T-helper 1 cell treated with Interleukin-12 subunit alpha and Interleukin-12 subunit beta and Interleukin-4 antibody, amounts not matched to agents 30 ng/mL and 1 ng/mL, for 36 hours (primary cell): Measurements from ENCODE around the gene HUWE1. TPM values are rescaled to one million over a fixed set of nuclear protein-coding genes. Genes with fewer than 3 reads are reported as not detected.
"Not testable (repeated sequence)": the region's sequence is repeated elsewhere in the genome, so short reads cannot be mapped to it uniquely, and the experiment has no call there.

Source experiments
- intact Hi-C: fragments of 100-400 bp; cut with micrococcal nuclease; formaldehyde crosslinking; loops from one replicate; pipeline ENCODE4 v1.15.1; 2024
- total RNA-seq: library from RNA; stranded (reverse); gene quantifications from 2 replicates; pipeline ENCODE4 v1.2.3, GENCODE V29; 2022

HUWE1 gene, protein sequence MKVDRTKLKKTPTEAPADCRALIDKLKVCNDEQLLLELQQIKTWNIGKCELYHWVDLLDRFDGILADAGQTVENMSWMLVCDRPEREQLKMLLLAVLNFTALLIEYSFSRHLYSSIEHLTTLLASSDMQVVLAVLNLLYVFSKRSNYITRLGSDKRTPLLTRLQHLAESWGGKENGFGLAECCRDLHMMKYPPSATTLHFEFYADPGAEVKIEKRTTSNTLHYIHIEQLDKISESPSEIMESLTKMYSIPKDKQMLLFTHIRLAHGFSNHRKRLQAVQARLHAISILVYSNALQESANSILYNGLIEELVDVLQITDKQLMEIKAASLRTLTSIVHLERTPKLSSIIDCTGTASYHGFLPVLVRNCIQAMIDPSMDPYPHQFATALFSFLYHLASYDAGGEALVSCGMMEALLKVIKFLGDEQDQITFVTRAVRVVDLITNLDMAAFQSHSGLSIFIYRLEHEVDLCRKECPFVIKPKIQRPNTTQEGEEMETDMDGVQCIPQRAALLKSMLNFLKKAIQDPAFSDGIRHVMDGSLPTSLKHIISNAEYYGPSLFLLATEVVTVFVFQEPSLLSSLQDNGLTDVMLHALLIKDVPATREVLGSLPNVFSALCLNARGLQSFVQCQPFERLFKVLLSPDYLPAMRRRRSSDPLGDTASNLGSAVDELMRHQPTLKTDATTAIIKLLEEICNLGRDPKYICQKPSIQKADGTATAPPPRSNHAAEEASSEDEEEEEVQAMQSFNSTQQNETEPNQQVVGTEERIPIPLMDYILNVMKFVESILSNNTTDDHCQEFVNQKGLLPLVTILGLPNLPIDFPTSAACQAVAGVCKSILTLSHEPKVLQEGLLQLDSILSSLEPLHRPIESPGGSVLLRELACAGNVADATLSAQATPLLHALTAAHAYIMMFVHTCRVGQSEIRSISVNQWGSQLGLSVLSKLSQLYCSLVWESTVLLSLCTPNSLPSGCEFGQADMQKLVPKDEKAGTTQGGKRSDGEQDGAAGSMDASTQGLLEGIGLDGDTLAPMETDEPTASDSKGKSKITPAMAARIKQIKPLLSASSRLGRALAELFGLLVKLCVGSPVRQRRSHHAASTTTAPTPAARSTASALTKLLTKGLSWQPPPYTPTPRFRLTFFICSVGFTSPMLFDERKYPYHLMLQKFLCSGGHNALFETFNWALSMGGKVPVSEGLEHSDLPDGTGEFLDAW (N-terminal part only)
- 295 and 301 TPM in 2 replicates for total RNA-seq

DNA sequence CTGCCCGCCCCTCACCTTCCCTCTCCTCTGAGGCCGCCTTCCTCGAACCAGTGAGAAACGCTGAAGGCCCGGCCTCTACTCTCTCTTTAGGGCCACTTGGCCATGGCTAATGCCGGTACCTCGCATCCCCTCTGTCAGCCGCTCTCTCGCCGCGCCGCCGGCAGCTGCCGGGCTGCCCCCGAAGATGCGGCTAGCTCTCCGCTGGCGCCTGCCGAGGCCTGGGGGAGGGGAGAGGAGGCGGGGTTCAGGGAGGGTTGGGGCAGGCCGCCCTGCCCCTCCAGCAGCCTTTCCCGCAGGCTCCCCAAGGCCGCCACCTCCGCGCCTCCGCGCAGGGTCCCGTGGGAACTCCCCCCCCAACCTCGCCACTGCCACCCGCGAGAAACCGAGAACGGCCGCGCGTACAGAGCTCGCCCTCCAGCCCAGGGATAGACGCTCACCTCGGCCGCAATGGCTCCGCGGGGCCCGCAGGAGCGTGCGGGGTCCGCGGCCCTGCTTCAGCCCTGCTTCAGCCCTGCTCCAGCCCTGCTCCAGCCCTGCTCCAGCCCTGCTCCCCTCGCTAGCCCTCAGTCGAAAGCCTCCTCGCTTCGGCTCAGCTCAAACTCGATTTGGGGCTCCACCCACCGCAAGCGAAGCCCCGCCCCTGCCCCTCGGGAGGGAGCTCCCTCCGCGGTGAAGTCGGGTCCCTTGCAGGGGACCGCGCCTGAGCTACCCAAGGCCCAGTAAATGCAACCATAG, at the start of gene HUWE1:
TSS of gene HUWE1 (minus strand) at position 569 of the 735 bp plus-strand sequence. CDS start 32,612 bp downstream, outside the sequence.
- intact Hi-C loops = loop anchor here (2.0 to 10.0 kb wide), 5 partner anchors 248 to 1474 kb away; partner anchors contain the start of genes APEX2, KDM5C and TSPYL2

DNA sequence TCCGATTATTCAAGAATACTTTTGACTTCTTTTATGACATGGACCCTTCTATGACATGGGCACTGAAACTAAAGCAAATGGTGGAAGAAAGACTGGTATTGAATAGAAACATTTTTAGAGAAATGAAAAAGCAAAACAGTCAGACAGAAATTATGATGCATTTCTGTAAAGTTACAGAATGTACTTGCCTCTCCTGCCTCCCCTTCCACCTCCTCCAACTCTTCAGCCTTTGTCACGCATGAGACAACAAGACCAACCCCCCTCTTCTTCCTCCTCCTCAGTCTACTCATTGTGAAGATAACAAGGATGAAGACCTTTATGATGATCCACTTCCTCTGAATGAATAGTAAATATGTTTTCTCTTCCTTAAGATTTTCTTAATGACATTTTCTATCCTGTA, 46.3 kb upstream of the HUWE1 start:
- intact Hi-C loops = loop anchor here (1.0 to 5.0 kb wide), 4 partner anchors 14 to 50 kb away; no protein-coding TSS in a partner anchor

DNA sequence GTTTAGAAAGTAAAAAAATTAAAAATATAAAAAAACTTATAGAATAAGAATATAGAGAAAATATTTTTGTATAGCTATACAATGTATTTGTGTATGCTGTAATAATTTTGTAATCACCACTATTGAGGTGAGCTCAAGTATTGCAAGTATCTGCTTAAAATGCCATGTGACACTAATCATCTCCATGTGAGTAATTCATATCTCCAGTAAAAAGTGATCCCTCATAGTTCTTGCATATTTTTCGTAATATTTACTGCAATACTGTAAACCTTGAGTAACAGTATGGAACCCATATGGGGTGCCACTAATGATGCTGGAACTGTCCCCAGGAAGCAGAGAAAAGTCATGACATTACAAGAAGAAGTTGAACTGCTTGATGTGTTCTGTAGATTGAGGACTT, 43.2 kb upstream of the HUWE1 start:
- intact Hi-C loops = loop anchor here (5.0 kb wide), 1 partner anchor 47 kb away; no protein-coding TSS in a partner anchor

DNA sequence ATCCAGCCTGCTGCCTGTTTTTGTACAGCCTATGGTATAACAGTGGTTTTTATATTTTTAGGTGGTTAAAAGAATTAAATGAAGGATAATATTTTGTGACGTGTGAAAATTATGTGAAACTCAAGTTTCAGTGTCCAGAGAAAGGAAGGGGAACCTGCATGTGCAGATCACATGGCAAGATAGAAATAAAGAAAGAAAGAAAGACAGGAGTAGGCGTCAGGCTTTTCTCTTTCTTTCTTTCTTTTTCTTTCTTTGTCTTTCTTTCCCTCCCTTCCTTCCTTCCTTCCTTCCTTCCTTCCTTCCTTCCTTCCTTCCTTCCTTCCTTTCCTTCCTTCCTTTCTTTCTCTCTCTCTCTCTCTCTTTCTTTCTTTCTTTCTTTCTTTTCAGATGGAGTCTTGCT, 42.0 kb upstream of the HUWE1 start:
- intact Hi-C loops = no loop called here

DNA sequence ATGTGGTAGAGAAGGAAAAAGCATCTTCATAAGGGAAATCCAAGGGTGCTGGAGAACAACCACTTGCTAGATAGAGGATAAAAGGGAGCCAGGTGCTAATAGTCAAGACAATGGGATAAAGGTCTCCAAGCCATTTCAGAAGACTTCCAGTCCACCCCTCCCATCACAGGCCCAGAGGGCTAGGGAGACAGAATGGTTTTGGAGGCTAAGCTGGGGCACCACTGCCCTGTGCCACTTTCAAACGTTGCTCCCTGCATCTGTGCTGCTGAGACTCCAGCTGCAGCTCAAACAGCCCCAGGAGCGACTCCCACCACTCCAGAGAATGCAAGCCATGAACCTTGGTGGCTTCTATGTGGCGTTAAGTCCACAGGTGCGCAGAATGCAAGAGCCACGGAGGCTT, 38.4 kb upstream of the HUWE1 start:
- intact Hi-C loops = no loop called here

DNA sequence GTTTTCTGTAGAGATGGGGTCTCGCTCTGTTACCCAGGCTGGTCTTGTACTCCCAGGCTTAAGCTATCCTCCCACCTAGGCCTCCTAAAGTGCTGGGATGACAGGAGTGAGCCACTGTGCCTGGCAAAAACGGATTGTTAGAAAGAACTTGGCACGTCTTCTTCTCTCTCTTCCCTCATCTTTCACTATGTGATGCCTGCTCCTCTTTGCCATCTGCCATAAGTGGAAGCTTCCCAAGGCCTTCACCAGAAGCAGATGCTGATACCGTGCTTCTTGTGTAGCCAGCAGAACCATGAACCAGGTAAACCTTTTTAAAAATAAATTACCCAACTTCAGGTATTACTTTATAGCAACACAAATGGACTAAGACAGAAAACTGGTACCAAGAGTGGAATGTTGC, 36.9 kb upstream of the HUWE1 start:
- intact Hi-C loops = no loop called here

DNA sequence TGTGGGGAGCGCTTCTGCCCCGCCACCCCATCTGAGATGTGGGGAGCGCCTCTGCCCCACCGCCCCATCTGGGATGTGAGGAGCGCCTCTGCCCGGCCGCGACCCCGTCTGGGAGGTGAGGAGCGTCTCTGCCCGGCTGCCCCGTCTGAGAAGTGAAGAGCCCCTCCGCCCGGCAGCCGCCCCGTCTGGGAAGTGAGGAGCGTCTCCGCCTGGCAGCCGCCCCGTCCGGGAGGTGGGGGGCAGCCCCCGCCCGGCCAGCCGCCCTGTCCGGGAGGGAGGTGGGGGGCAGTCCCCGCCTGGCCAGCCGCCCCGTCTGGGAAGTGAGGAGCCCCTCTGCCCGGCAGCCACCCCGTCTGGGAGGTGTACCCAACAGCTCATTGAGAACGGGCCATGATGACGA, 35.1 kb upstream of the HUWE1 start:
- intact Hi-C loops = not testable (repeated sequence)

DNA sequence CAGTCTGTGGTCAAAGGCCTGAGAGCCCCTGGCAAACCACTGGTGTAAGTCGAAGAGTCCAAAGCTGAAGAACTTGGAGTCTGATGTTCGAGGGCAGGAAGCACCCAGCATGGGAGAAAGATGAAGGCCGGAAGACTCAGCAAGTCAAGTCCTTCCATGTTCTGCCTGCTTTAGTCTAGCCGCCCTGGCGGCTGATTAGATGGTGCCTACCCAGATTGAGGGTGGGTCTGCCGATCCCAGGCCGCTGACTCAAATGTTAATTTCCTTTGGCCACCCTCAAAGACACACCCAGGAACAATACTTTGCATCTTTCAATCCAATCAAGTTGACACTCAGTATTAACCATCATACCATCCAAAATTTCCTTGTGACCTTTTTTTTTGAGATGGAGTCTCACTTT, 33.1 kb upstream of the HUWE1 start:
- intact Hi-C loops = loop anchor here (10.0 kb wide), 1 partner anchor 635 kb away; the partner anchor contains the start of gene TSPYL2

DNA sequence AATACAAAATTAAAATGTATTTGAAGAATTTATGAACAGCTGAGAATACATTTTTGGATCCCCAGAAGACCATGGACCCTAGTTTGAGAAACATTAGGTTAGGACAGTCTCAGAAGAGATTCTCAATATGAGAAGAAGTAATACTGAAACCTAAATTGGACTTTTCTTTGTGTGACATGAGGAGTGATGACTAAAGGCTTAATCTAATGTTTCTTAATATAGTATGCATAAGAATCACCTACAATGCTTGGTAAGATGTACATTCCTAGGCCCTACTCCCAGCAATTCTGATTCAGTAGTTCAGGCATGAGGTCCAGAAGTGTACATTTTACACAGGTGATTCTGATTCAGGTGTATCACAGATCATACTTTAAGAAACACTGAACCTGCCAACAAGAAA, 31.6 kb upstream of the HUWE1 start:
- intact Hi-C loops = loop anchor here (1.0 to 10.0 kb wide), 2 partner anchors 14 to 633 kb away; partner anchors contain the start of gene TSPYL2

DNA sequence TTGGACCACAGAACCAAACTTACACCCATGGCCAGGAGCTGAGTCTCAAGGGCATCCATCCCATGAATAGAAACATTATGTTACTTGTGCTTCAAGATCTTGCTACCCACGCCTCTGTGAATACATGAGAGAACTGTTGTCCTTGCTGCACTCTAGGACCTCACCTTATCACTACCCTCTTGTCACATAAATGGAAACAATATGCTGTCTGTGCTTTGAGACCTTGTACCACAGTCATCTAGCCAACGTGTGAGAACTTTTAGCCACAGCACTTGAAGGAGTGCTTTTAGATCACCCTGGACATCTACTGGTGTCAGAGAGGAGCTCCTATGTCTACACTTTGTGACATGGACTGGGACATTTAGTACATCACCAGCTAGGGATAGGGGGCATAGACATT, 30.7 kb upstream of the HUWE1 start:
- intact Hi-C loops = loop anchor here (10.0 kb wide), 1 partner anchor 632 kb away; the partner anchor contains the start of gene TSPYL2

DNA sequence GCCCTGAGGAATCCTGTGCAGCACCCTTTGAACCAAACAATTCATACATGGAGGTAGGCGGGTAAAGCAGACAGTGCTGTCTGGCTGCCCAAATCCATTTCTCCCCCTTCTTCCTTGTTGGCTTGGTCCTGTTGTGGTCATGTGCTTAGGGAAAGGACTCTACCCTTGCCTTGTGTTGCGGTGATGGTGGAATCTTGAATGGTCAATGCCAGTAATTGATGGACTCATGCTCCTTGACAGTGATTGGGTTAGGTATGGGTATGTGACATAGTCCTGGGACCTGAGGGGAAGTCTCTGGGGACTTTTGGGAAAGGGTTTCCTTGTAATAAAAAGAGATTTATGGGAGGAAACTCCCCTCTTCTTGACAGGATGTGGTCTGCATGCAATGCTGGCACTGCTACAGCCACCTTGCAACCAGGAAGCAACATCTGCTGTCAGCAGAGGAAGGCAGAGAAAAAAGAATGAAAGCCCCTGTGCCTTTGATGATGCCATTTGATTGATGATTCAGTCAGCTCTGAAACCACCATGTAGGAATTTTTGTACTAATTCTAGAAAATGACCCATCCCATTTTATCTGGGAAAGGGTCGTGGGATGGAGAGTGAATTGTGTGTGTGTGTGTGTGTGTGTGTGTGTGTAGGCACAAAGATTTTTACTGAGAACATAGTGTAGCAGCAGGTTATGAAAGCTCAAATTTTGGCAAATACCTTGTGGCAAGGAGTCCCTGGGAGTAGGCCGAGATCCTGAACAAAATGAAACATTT, 30.0 kb upstream of the HUWE1 start:
- intact Hi-C loops = loop anchor here (1.0 to 10.0 kb wide), 2 partner anchors 32 to 632 kb away; partner anchors contain the start of gene TSPYL2

DNA sequence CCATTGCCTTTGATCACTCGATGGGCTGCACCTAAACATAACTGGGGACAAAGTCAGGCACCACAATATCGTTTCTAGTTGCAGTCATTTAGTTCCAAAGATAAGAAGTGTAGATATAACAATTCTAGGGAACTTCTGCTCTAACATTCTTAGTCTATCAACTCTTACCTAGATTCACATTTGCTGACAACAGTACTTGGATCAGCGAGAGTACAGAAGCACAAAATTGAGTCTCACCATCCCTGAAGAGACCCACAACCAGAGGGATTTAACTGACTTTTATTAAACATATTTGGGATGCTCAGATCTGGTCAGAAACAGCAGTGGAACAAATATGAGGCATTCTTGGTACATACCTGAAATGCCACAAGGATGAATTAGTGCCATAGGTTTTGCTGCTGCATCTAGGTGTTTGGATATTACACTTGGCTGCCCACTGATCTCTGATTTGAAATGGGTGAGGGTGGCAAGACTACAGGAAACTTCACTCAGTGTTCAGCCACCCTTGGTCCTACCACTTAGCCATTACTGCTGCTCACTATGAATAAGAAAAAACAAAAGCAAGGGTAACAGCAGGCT, 28.9 kb upstream of the HUWE1 start:
- intact Hi-C loops = loop anchor here (10.0 kb wide), 1 partner anchor 631 kb away; the partner anchor contains the start of gene TSPYL2

DNA sequence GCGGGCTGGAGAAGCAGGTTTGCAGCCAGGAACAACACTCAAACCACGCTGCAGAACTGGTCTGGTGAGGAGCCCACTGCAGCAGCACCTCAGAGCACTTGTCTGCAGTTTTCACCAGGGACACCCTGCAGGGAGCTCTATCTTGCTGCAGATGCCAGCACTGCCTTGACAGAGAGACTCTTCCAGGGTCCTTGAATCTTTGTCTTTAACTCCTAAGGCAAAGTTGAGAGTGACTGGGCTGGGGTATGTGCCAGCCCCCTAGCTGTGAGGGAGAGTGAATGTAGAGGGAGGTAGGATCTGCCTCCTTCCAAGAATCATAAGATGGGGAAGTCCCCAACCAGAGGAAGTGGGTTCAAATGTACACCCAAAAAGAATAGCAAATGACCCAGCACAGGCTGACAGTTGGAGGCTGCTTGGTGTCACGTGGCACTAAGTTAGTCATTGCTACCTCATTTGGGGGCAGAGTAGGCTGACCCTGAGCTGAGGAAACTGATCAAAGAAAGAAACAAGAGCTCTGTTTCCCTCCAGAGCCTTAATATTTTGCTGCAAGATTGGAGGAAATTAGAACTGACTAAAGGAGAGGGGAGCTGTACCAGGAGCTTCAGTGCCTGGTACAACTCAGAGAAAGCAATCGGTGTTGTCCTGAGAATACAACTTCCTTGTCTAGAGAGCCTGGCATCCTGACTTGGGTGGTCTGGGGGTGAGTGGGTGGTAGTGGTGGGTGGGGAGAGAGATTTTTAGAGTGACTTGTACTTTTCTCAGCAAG, 28.2 kb upstream of the HUWE1 start:
- intact Hi-C loops = loop anchor here (1.0 to 10.0 kb wide), 6 partner anchors 19 to 925 kb away; partner anchors contain the start of genes PHF8 and TSPYL2

DNA sequence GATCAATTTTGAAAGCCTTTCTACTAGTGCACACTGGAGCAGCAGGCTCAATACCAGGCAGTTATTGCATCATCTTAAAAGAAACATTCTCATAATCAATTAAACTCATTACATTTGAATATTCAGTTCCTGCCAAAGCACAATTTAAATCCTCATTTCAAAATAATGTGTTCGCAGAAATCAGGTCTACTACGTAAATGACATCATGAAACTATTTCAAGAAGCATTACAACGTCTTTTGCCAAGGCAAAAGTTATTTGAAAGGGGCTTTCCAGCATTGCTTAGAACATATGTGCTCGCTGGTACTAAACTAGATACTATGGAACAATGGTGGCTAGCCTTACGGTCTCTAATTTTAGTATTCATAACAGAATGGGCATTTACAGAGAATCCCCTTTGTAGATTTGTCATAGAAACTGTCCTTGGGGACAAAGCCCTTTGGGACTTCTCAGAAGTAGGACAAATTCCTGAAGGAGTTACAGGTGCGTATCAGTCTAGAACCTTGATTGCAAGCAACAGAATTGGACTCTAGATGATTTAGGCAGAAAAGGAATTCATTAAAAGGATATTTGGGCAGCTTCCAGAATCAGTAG, 27.6 kb upstream of the HUWE1 start:
- intact Hi-C loops = loop anchor here (1.0 to 10.0 kb wide), 6 partner anchors 19 to 925 kb away; partner anchors contain the start of genes PHF8 and TSPYL2

DNA sequence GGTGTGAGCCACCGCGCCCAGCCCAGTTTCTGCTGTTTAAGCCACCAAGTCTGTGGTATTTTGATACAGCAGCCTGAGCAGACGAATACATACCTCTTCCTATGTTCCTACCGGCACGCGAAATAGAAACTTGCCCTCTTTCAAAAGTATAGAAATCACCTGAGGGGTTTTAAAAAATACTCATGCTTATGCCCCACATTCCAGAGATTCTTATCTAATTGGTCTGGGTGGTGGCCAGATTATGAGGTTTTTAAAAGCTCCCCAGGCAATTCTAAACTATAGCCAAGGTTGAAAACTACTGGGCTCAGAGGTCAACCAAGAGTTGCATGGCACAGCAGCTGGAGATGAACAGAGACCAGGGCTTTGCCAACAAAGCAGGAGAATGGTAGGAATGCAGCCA, 24.9 kb upstream of the HUWE1 start:
- intact Hi-C loops = loop anchor here (10.0 kb wide), 1 partner anchor 627 kb away; the partner anchor contains the start of gene TSPYL2

DNA sequence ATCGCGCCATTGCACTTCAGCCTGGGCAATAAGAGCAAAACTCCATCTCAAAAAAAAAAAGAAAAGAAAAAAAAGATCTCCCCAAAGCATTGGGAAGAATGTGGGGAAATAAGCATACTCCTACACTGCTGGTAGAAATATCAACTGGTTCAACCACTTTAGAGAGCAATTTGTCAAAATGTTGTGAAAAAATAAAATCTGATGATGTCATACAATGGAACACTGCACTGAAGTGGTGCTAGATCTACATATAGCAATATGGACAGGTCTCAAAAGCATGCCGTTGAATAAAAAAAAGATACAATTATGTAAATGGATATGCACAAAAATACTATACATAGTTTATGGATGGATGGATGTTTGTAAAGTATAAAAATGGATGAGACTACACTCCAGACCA, 18.3 kb upstream of the HUWE1 start:
- intact Hi-C loops = no loop called here

DNA sequence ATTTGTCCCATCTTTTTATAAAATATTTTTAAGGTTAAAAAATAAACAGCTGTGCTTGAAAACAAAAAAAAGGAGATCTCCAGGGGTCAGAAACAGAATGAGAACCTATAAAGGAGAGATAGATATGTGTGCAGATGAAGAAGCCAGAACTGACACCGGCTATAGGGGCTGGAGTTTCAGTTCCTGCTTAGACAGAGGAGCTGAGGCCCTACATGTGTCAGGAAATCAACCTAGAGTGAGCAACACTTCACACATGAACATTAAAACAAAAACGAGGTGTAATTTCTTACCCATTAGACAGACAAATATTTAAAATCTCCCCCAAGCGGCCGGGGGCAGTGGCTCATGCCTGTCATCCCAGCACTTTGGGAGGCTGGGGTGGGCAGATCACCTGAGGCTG, 17.8 kb upstream of the HUWE1 start:
- intact Hi-C loops = no loop called here
